ENCODE data around the gene MAN1A2.
"Not testable (repeated sequence)": the region's sequence is repeated elsewhere in the genome, so short reads cannot be mapped to it uniquely, and the experiment has no call there.

Gene MAN1A2

DNA sequence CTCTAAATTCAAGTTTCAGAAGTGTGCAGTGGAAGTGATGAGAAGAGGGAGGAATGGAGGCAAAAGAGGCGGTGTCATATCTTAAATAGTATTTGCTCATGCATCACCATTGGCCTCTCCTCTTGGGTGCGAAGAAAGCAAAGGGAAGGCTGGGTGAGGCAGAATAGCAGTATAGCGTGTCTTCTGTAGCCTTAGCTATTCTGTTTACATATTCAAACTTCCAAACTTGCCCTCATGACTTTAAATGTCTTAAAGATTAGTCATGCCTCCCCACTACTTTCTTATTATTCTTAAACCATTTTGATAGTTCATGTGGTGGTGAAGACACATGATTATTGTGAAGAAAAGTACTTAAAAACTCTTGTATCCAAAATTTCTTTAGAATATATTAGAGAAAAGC lies 134.0 kb downstream of the MAN1A2 start:
- DNase-seq, result no peak

DNA sequence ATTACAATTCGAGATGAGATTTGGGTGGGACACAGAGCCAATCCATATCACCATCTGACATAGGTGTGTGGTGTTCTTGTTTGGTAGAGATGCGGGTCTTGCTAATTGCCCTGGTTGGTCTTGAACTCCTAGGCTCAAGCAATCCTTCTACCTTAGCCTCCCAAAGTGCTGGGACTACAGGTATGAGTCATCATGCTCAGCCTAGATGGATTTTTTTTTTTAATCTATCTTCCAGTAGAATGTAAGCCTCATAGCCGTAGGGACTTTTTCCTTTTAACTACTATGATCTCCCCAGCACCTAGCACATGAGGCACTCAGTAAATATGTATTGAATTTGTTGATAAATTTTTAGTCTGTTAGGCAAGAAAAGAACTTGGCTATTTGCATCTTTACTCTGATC lies 144.0 kb downstream of the MAN1A2 start:
- DNase-seq, result no peak

DNA sequence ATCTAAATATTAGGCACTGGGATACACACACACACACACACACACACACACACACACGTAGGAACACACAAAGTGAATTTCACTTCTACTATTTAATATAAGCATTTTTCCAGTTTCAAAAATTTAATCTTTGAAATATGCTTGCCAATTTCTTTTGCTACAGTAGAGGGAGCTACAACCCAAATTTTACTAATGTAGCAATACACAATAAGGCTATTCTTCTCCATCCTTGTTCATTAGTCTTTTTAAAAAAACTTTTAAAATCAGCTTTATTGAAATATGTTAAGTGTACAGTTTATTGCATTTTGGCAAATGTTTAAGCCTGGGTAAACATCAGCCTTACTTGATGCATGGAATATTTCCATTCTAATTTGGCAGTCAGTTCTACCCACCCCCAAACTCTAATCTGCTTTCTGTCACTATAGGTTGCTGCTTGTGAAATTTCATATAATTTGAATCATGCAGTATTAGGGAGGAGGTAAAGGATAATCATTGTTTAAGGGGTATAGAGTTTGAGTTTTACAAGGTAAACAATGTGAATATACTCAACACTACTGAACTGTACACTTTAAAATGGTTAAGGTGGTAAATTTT lies 145.6 kb downstream of the MAN1A2 start:
- peak; percentile 63 for DNase-seq

DNA sequence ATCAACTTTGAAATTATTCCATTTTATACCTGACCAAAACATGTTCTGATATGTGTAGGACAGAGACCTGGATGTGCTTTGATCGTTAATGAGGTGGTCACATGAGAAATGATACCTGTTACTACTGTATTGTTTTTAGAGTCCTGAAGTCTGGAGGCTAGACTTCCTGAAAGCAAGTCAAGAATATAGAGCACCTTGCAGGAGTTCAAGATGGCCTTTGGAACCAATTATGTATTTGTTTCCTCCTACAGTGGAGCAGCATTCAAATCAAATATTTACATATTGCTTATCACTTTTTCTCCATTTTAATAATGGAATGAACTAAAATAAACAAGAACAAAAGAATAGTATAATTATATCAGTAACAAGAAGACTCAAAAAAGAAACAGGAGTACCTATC lies 155.9 kb downstream of the MAN1A2 start:
- no peak for DNase-seq

DNA sequence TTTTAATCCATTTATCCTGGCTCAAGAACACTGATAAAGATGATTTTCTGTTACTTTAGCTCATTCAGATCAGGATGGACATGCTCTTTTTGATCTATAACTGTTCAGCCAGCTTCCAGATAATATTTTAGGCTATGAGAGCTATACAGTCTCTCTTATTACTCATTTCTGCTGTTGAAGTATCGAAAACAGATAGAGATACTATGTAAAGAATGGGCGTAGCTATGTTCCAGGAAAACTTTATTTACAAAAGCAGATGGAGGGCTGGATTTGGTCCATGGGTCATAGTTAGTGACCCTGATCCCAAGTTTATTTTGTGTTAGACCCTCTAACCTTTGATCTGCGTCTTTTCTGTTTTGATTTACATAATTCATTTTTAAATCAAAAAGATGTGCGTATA lies 159.8 kb downstream of the MAN1A2 start:
- DNase-seq, result no peak

DNA sequence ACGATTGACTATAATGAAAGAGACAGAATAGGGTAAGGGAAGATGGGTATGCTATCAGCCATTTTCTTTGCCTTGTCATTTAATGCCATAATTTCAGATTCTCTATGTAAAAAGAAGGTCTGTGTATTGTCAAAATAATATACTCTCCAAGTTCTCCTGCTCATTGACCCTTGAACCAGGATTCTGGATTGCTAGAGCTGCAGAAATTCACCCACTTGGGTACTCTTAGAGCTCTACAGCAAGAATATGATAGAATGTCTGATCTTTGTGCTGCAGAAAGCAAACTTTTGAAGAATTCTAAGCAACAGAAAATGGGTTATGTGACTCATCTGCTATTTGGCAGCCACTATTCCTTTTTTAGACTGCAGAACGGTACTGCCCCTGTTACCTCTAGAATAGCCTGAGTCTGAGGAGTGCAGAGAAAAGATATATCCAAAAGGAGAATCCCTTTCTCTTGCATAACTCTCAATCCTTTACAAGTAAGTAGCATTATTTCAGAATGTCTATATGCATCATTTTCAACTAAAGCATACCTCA lies 160.4 kb downstream of the MAN1A2 start:
- DNase-seq, result no peak

DNA sequence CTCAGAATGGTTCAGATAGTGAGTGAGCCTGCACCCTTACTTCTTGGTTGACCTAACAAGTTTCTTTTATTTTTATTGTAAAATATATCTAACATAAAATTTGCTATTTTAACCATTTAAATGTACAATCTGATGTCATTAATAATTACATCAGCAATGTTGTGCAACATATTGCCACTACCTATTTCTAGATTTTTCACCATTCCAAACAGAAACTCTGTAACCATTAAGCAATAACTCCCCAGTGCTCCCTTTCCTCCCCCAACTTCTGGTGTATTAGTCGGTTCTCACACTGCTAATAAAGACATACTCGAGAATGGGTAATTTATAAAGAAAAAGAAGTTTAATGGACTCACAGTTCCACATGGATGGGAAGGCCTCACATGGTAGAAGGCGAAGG lies 162.4 kb downstream of the MAN1A2 start:
- DNase-seq, result no peak

DNA sequence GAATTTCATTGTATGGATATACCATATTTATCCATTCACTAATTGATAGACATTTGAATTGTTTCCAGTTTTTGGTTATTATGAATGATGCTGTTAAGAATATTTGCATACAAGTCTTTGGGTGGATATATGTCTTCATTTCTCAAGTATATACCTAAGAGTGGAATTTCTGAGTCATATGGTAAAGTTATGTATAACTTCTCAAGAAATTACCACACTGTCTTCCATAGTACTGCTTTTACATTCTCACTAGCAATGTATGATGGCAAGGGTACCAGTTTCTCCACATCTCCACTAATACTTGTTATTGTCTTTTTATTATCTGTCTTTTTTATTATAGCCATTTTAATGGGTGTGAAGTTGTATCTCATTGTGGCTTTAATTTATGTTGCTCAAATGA lies 164.0 kb downstream of the MAN1A2 start:
- DNase-seq, result no peak

DNA sequence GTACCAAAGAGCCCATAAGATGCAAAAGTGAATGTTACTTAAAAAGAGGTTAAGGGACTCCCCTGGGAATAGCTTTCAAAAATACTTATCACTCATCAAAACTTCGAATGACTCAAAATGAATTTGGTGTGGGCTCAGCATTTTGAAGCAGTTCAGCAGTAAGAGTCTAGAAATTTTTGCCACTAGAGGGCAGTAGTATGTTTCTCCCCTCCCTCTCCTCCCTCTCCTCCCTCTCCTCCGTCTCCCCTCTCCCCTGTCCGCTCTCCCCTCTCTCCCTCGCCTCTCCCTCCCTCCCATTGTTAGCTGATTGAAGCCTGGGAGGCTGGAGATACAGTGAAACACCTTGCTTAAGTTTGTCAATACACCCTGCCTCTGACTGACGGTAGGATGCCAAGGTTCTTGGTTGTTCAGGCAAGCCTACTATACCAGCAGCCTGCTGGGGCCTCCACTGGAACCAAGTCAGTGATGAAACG lies 167.8 kb downstream of the MAN1A2 start:
- DNase-seq, result peak; percentile 89

DNA sequence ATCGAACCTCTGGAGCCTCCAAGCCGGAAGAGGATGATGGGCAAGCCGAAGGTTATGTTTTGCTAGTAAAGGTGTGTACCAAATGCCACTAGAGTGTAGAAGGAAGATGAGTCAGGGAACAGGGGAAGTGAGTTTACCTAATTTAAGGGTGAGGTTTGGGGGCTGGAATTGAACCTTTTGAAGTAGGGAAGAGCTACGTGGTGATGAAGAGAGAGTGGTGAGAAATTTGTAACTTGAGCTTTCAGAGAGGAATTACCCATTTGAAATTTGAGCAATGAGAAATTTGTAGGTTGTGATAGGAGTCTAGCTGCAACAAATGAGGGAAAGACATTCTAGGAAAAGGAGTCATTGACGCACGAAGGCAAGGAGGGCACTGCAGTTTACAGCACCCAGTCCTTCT lies 168.6 kb downstream of the MAN1A2 start:
- no peak for DNase-seq

DNA sequence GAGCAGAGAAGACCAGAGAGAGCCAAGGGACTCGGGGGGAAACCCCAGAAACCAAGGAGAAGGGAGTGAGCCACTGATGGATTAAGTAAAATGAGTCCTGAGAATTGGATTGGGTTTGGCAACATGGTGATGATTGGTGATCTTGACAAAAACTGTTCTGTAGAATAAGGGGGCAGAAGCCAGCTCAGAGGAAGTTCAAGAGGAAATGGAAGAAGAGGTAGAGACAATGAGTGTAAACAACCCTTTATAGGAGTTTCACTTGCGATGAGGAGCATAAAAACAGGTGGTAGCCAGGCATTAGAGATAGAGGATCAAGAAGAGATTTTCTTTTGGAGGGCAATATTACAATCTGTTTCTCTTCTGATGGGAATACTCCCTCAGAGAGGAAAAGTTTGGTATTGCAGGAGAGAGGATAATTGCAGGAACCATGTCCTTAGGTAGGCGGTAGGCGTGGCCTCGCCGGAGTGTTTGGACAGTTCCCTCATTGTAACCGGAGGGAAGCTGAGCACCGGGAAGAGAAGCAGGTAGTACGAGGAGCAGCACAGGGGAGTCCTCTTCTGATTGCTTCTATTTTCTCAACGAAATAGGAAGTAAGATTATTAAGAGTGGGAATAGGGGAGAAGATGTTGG lies 170.2 kb downstream of the MAN1A2 start:
- DNase-seq, result no peak

DNA sequence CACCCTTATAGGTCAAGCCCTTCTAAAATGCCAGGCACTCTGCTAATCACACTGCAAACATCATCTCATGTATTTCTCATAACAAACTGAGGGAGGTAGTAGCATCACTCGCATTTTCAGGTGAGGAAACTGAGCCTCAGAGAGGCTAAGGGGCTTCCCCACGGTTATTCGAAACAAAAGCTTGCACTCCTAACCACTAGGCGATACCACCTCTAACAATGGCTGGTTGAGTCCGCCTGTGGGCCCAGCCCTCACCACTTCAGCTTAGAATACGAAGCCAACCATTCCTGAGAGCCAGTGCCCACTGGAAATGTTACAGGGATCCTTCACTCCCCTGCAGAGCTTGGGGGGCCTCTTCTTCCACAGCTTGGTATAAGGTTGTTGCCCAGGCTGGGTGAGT lies 173.3 kb downstream of the MAN1A2 start:
- no peak for DNase-seq

DNA sequence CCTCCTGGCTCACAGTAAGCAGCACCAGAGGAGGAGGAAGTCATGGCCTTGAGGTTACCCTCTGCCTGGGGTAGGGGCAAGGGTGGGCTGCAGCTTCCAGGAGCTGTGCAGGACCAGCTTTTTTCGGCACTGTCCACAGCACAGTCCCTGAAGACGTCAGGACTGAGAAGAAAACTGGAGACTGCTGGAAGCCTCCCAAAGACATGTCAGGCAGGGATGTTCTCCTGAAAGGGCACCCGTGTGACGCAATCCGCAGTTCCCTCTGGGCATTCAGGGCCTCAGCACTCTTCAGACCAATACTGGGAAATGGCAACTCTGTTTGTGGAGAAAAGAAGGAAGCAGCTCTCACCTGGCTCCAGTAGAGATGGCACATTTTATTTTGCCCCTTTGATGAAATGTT lies 173.8 kb downstream of the MAN1A2 start:
- DNase-seq, result no peak

DNA sequence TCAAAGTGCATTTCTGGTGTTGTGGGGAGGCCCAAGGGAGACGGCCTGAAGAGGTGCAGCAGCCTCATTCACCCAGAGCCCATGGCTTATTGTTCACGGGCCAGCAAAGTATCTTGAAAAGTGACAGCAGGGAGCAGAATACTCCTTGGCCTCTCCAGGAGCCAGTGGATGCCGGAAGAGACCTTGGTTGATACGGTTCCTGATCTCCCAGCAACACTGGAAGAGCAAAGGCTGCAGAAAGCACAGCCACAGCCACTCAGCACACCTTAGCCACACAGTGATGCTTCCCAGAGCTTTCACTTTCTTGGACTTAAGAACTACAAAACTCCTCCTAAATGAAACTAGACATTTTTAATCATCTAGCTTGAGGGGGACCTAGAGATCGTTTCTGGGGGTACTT lies 174.3 kb downstream of the MAN1A2 start:
- DNase-seq, result no peak

DNA sequence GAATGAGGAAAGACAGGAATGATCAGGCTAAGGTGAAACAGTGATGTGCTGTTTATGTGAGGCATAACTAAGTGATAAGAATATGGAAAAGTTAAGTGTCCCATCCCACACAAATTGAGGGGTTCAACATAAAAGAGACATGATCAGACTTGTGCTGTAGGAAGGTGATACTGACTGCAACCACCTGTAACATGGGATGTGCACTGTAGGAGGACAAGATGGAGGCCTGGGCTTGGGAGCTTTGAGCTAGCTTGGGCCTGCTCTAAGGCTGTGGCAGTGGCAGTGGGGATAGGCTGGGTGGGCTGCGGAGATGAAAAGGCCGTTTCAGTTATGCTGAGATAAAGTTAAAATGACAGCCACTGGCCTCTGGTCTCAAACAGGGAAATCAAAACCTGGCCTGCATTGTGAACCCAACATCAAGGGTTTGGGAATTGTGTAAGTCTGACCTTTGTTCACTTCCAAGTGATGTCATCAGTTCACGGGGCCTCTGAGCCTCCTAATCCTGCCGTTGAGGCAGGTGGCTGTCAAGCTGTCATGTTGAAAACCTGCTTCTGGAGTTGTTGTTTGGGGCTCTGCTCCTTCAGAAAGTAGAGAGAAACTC lies 177.4 kb downstream of the MAN1A2 start:
- DNase-seq, result no peak

DNA sequence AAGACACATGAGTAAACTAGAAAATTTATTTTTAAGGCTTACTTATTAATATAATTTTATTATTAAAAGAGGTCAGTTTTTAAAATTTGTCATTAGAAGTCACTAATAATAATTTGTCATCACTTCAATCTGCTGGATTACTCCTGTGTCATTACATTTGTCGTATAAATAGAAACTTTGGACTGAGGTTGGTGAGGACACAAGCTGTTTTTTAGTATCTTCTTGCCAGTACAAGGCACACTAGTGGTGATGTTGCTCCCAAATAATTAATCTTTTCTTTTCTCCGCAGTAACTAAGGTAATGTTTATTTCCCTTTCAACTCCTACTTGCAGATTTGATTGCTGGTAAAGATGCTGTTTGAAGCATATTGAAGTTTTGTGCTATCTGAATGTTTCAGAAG lies 179.2 kb downstream of the MAN1A2 start:
- no peak for DNase-seq

DNA sequence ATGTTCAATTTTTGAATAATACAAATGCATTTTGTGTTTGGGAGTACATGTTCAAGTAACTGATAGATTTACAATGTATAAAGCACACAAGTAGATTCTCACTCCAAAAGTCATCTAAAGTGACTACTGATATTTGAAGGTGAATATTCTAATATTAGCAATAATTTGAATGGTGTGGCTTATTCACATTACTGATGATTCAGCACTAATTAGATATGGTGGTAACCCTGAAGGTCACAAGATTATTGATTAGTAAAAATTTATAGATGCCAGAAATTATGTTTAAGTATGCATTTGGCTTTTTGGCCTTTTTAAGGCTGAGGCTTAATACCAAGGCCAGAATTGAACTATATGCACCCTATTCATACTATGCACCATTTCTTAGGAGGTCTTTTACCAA lies 186.2 kb downstream of the MAN1A2 start:
- no peak for DNase-seq

DNA sequence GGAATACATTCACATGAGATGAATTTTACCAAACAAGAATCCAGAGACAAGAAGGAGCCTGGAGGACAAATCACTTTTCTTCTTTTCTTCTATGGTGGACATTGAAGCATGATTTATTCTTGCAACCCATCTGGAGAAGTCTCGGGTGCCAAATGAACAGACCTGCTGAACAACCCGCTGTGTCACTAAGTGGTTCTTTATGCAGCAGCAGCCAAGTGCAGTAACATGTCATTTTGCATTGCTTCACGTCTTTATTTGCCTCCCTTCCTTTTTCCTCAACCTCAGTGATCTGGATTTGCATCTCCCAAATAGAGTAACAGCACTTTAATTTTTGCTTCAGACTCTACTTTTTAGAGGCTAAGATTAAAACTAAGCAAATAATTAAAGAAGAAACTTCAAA lies 188.6 kb downstream of the MAN1A2 start:
- no peak for DNase-seq

DNA sequence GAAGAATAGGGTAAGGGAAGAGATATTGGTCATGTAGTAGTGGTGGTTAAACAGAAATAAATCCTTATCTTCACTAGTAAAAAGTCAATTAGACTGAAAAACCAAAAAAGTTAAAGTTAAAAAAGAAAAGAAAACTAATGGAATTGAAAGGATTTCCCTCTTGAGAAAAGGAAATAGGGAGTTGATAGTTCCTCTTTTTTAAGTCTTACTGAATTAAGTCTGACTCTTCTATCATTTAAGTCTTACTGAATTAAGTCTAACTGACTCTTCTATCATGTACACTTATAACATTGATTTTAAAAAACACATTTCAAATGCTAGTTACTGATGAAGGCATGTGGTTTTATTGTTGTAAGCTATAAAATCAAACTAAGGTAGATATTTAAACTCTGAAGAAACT lies 189.1 kb downstream of the MAN1A2 start:
- DNase-seq, result no peak

DNA sequence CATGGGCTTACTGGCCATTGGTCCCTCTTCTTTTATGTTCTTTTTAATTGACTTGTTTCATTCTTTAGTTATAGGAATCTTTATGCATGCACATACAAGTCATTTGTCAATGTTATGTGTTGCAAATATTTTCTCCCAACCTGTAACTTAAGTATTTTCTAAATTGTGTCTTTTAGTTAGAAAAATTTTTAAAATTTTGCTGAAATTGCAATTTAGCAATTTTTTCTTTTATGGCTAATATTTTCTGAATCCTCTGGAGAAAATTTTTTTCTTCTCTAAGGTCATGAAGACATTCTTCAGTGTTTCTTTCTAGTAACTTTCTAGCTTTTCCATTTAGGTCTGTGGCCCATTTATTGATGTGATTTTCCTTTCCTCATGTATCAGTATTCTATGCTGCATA lies 189.7 kb downstream of the MAN1A2 start:
- no peak for DNase-seq

DNA sequence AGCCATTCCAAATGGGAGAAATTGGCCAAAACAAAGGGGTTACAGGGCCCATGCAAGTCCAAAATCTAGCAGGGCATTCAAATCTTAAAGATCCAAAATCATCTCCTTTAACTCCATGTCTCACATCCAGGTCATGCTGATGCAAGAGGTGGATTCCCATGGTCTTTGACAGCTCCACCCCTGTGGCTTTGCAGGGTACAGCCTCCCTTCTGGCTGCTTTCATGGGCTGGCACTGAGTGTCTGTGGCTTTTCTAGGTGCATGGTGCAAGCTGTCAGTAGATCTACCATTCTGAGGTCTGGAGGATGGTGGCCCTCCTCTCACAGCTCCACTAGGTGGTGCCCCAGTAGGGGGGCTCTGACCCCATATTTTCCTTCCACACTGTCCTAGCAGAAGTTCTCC lies 191.2 kb downstream of the MAN1A2 start:
- not testable (repeated sequence) for DNase-seq

DNA sequence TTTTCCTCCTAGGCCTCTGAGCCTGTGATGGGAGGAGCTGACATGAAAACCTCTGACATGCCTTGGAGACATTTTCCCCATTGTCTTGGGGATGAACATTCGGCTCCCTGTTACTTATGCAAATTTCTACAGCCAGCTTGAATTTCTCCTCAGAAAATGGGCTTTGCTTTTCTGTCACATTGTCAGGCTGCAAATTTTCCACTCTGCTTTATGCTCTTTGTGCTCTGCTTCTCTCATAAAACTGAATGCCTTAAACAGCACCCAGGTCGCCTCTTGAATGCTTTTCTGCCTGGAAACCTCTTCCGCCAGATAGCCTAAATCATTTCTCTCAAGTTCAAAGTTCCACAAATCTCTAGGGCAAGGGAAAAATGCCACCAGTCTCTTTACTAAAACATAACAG lies 191.9 kb downstream of the MAN1A2 start:
- DNase-seq, result no peak

DNA sequence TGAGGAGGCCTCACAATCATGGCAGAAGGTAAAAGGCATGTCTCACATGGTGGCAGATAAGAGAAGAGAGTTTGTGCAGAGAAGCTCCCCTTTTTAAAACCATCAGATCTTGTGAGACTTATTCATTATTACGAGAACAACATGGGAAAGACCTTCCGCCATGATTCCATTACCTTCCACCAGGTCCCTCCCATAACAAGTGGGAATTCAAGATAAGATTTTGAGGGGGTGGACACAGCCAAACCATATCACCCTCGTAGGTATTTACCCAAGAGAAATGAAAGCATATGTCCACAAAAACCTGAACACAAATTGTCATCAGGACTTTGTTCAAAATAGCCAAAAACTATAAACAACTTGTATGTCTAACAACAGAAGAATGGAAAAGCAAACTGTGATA lies 192.7 kb downstream of the MAN1A2 start:
- DNase-seq, result no peak

DNA sequence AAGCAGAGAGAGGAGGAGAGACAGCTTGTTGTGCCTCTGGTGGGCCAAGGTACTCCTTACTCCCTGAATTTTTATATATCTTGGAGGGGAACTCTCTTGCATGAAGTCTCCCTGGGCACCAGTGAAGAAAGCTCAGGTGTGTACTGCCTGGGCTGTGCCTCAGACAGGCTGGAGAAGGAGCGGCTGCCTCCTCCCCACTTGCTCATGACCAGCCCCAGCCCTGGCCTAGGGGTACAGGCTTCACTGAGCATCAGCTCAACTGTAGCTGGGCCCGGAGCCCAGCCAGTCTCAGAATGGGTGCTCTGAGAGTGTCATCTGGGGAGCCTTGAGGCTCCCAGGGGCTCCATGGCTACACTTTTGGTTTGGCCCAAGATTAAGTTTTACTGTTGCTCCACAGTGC lies 193.8 kb downstream of the MAN1A2 start:
- DNase-seq, result no peak

DNA sequence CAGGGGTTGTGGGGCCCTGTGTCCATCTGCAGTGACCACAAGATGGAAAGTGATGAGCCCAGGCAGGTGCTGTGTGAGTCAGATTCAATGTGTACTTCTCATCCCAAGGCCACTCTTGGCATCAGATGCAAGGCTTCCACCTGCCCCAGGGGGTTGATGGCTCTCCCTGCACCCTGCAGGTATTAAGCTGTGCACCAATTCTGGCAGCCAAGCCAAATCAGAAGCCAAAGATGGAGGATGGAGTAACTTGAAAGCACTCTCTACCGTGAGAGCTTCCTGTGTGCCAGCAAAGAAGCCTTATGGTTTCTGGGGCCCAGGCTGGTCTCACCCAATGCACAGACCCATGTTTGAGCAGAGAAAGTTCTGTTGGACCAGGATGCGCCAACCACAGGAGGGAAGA lies 194.3 kb downstream of the MAN1A2 start:
- DNase-seq, result no peak
